Endothelial cell of umbilical vein (primary cell): Measurements from ENCODE around the gene CTSW. TPM values are rescaled to one million over a fixed set of nuclear protein-coding genes. Genes with fewer than 3 reads are reported as not detected.

ENCODE experiments used
- BruUV-seq: library from RNA; stranded (reverse); fragments of 400-500 nt; replicated peaks from 2 replicates; lab custom pipeline; 2021; lab: Mats Ljungman, UMichigan
- CTCF ChIA-PET: fragments of 300-600, 350-600 bp; sonication (Branson Sonifier 250); formaldehyde crosslinking; loops from one replicate; lab custom pipeline; 2021; ENCODE audit warnings: antibody characterized with exemption, inconsistent platforms; lab: Charles Lee
- POLR2A ChIA-PET: fragments of 300-600, 350-600 bp; sonication (Branson Sonifier 250); formaldehyde crosslinking; loops from one replicate; lab custom pipeline; 2021; ENCODE audit warnings: antibody characterized with exemption, inconsistent platforms; lab: Charles Lee
- DNase-seq: peaks from one replicate; pipeline ENCODE4 v3.0.0-alpha.2; 2011; ENCODE audit warnings: low read depth, low spot score
- FAIRE-seq: peaks from 2 replicates; lab custom pipeline; 2011; peaks lifted over from hg19 to GRCh38; lab: Jason Lieb, UNC
- H2AFZ ChIP-seq: 2 replicates; pipeline ENCODE4 v1.6.0; 2012; ENCODE audit warnings: low read depth, low read length, control low read depth, inconsistent platforms
- H3K27ac ChIP-seq: 2 replicates; pipeline ENCODE4 v1.5.1; 2011; ENCODE audit warnings: low read depth, mild to moderate bottlenecking, control low read depth, low read length, moderate library complexity; ENCODE audit not compliant: insufficient read depth
- H3K27me3 ChIP-seq, 2 experiments: 2 replicates each; pipeline versions ENCODE4 v1.6.0 to v1.6.1; 2011; ENCODE audit warnings: low read length in 2 of 2, mixed read lengths in 1 of 2; ENCODE audit not compliant: control insufficient read depth in 2 of 2, insufficient read depth in 2 of 2
- H3K36me3 ChIP-seq, 2 experiments: 2 replicates in 1 of 2; 3 replicates in 1 of 2; pipeline ENCODE4 v1.5.1; 2011; ENCODE audit warnings: low read length in 2 of 2, mild to moderate bottlenecking in 1 of 2, moderate library complexity in 1 of 2; ENCODE audit not compliant: control insufficient read depth in 2 of 2, insufficient read depth in 2 of 2; ENCODE audit errors: extremely low read depth in 1 of 2
- H3K4me1 ChIP-seq: 3 replicates; pipeline ENCODE4 v1.5.1; 2011; ENCODE audit warnings: mild to moderate bottlenecking, low read length; ENCODE audit not compliant: control insufficient read depth, insufficient read depth; ENCODE audit errors: extremely low read depth
- H3K4me2 ChIP-seq: 2 replicates; pipeline ENCODE4 v1.6.1; 2011; ENCODE audit warnings: low read length, control low read depth, mixed read lengths; ENCODE audit not compliant: insufficient read depth
- H3K4me3 ChIP-seq, 3 experiments: fragments of 200-600 bp in 1 of 3; sonication (generic), shearing (Covaris generic) in 1 of 3; replicated peaks in 1 of 3; 2 replicates each; pipeline ENCODE4 v1.5.1; 2011 to 2016; ENCODE audit warnings: control low read depth in 3 of 3, low read length in 3 of 3, mild to moderate bottlenecking in 2 of 3, inconsistent platforms in 1 of 3, low read depth in 1 of 3, moderate library complexity in 1 of 3; ENCODE audit not compliant: insufficient read depth in 1 of 3
- H3K79me2 ChIP-seq: 2 replicates; pipeline ENCODE4 v1.6.0; 2012; ENCODE audit warnings: low read length, inconsistent platforms; ENCODE audit not compliant: control insufficient read depth, insufficient read depth
- H3K9ac ChIP-seq: replicated peaks from 2 replicates; pipeline ENCODE3; 2011; ENCODE audit warnings: low read length, control low read depth; ENCODE audit not compliant: insufficient read depth; ENCODE audit errors: extremely low read depth
- H3K9me1 ChIP-seq: replicated peaks from 3 replicates; pipeline ENCODE4 v1.6.0; 2011; ENCODE audit warnings: mild to moderate bottlenecking, low read length; ENCODE audit not compliant: control insufficient read depth, insufficient read depth; ENCODE audit errors: extremely low read depth
- H3K9me3 ChIP-seq: replicated peaks from 2 replicates; pipeline ENCODE4 v1.5.1; 2012; ENCODE audit warnings: low read length, inconsistent platforms; ENCODE audit not compliant: control insufficient read depth, insufficient read depth
- H4K20me1 ChIP-seq: replicated peaks from 2 replicates; pipeline ENCODE3; 2011; ENCODE audit warnings: mild to moderate bottlenecking, low read length; ENCODE audit not compliant: control insufficient read depth, insufficient read depth; ENCODE audit errors: extremely low read depth
- EZH2 ChIP-seq: IDR thresholded peaks from 2 replicates; pipeline ENCODE4 v1.6.1; 2012; ENCODE audit warnings: borderline replicate concordance, low read depth, mild to moderate bottlenecking, moderate library complexity, low read length, inconsistent platforms; ENCODE audit not compliant: severe bottlenecking
- FOS ChIP-seq: IDR thresholded peaks from 2 replicates; pipeline ENCODE4 v1.6.1; 2011; ENCODE audit warnings: mild to moderate bottlenecking, low read length, moderate library complexity, borderline replicate concordance; ENCODE audit not compliant: insufficient read depth
- POLR2A ChIP-seq: IDR thresholded peaks from 2 replicates; pipeline ENCODE4 v1.6.1; 2012; ENCODE audit warnings: low read depth, mild to moderate bottlenecking, control low read depth, low read length
- POLR2AphosphoS5 ChIP-seq: IDR thresholded peaks from 2 replicates; pipeline ENCODE4 v1.6.1; 2012; ENCODE audit warnings: low read depth, mild to moderate bottlenecking, control low read depth, low read length, moderate library complexity; ENCODE audit not compliant: insufficient read depth
- dilution Hi-C: fragments of 300-500 bp; cut with MboI; formaldehyde crosslinking; loops from one replicate; pipeline ENCODE4 v1.15.0; 2019; ENCODE audit warnings: low sequenced_read_pairs; ENCODE audit not compliant: extremely low pct_ligation_motif_present
- intact Hi-C: fragments of 100-400 bp; cut with micrococcal nuclease; formaldehyde crosslinking; loops from one replicate; pipeline ENCODE4 v1.10.0; 2022
- polyA plus RNA-seq, 4 experiments: library from polyadenylated mRNA; depleted of rRNA in 3 of 4; stranded (reverse) in 3 of 4; unstranded in 1 of 4; fragments of >200 nt; gene quantifications; 2 replicates each; pipeline versions ENCODE4 v1.2.1 to v1.2.3, GENCODE V29; 2011 to 2012; ENCODE audit warnings: missing spikeins in 1 of 4
- total RNA-seq: library from RNA; stranded (reverse); gene quantifications from 2 replicates; pipeline ENCODE4 v1.2.3, GENCODE V29; 2021
- TF ChIP-seq, protein P1 (sequence below), 2 donors: IDR thresholded peaks; 1 replicate in 1 of 2; 2 replicates in 1 of 2; pipeline ENCODE4 v1.5.1; 2011; ENCODE audit warnings: low read length in 2 of 2, mild to moderate bottlenecking in 2 of 2, moderate library complexity in 2 of 2, control low read depth in 1 of 2, inconsistent platforms in 1 of 2, low read depth in 1 of 2; ENCODE audit not compliant: insufficient read depth in 1 of 2; ENCODE audit errors: extremely low read depth in 1 of 2

The CTSW gene
- total and polyA plus RNA-seq, 2 donors (not counting 3 experiments of a cell fraction or from before 2014, with no cell fraction given): not detected

DNA sequence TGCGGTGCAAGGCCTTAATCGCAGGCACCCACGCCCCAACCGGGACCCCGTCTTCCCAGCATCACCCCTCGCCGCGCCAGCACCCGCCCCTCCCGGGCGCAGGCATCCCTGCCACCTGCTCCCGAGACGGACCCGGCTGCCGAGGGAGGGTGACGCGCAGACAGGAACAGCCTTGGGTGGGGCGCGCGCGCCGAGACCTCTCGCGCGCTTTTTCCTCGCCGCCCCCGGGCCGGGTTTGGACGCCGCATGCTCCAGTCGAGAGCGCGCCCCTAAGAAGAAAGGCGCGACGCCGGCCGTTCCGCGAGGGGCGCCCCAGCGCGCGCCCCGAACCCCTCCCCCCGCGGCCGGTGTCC, 22.2 kb upstream of the CTSW start:
- DNase-seq (no peak), FAIRE-seq (no peak)
- peaks cover 67% of the 10 kb centered on the region for H3K79me2 ChIP-seq
- no TSS peak for BruUV-seq
- peak overlapping the region; percentile 83 for H3K9ac ChIP-seq
- POLR2A ChIA-PET: interaction anchor here (1.0 to 5.4 kb wide), 4 partner anchors 14 to 36 kb away, joined by 4 to 67 read pairs (median 11); partner anchors contain the start of genes CCDC85B and FIBP
- peak overlapping the region; percentile 48 for H3K27ac ChIP-seq
- H3K36me3 ChIP-seq: peaks cover 36% of the 10 kb centered on the region in 2 experiments
- no peaks in the 10 kb centered on the region for H3K9me3 ChIP-seq
- no peak overlapping the region for H2AFZ ChIP-seq
- intact Hi-C loops (no loop called here), dilution Hi-C loops (no loop called here)
- no peaks in the 10 kb centered on the region for H3K27me3 ChIP-seq
- H4K20me1 ChIP-seq: peaks cover 9% of the 10 kb centered on the region
- H3K4me3 ChIP-seq: peak overlapping the region; percentile 27 to 85 (median 85)
- peaks cover 39% of the 10 kb centered on the region for H3K4me1 ChIP-seq
- TF ChIP-seq POLR2AphosphoS5: no peak
- H3K4me2 ChIP-seq: peak overlapping the region; percentile 90
- CTCF ChIA-PET: interaction anchor here (0.8 to 4.8 kb wide), 4 partner anchors 14 to 88 kb away, joined by 3 to 73 read pairs (median 27); partner anchors contain the start of gene EFEMP2
- H3K9me1 ChIP-seq: no peaks in the 10 kb centered on the region

DNA sequence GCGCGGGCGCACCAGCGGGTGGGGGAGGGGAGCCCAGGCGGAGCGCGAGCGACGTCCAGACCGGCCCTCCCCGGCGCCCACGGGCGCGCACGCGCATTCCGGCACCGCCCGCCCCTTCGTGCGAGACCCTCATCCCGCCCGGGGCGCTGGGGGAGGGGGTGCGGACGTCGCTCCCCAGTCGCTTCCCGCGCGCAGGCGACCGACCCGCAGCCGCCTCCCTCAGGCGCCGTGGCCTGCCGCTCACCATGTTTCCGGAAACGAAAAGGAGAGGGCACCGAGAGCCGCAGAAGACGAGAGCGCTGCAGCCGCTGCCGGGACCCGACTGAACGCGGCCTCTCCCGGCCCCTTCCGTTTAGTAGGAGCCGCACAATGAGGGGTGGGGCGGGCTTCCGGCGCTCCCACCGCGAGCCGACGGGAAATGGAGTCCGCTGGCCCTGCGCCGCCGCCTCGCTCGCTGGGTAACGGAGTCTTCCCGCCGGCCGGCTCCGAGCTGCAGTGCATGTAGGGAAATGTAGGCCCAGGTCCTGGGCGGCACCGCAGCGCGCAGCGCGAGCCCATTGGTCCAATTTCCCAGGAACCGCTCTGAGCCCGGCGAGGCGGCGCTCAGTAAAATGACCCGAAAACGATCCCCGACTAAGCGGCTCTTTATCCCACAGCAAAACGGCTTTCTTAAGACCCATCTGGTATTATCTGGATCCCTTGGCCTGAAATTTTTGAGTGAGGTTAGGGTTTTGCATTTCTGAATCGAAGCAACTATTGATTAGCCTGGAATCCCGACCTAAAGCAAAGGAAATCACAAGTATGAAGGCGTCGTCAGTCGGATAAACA, 21.6 kb upstream of the CTSW start, which contains the start of gene CFL1:
Gene CFL1 (minus strand): TSS at position 328 of the 828 bp plus-strand sequence. CDS start 81 bp downstream, at position 247.
- POLR2A ChIA-PET: interaction anchor here (0.6 to 5.4 kb wide), 7 partner anchors 9 to 205 kb away, joined by 3 to 67 read pairs (median 5); partner anchors contain the start of genes CCDC85B and FIBP
- Histone ChIP-seq H3K9me3 (no peaks in the 10 kb centered on the region), H3K36me3 (peaks cover 35 to 38% of the 10 kb centered on the region in 2 experiments), H3K4me1 (peaks cover 41% of the 10 kb centered on the region), H3K27me3 (no peaks in the 10 kb centered on the region), H3K9me1 (no peaks in the 10 kb centered on the region), H3K4me3 (peak within 1 kb of the TSS; percentile 27 to 85 (median 85)), H3K4me2 (peak within 1 kb of the TSS; percentile 90), H3K79me2 (peaks cover 73% of the 10 kb centered on the region), H4K20me1 (peaks cover 9% of the 10 kb centered on the region), H3K9ac (peak within 1 kb of the TSS; percentile 83), H2AFZ (peak within 1 kb of the TSS; percentile 52), H3K27ac (peak within 1 kb of the TSS; percentile 77)
- peak; percentile 98 for DNase-seq
- no TSS peak for BruUV-seq
- peak; percentile 97 for FAIRE-seq
- dilution Hi-C loops (no loop called here), intact Hi-C loops (loop anchor here (1.0 to 2.0 kb wide), 3 partner anchors 78 to 205 kb away; partner anchors contain the start of genes AP5B1, BANF1 and EIF1AD)
- no peak for TF ChIP-seq EZH2
- peak; percentile 100 for TF ChIP-seq POLR2AphosphoS5
- peak; percentile 99 for TF ChIP-seq POLR2A
- TF ChIP-seq, protein P1, sequence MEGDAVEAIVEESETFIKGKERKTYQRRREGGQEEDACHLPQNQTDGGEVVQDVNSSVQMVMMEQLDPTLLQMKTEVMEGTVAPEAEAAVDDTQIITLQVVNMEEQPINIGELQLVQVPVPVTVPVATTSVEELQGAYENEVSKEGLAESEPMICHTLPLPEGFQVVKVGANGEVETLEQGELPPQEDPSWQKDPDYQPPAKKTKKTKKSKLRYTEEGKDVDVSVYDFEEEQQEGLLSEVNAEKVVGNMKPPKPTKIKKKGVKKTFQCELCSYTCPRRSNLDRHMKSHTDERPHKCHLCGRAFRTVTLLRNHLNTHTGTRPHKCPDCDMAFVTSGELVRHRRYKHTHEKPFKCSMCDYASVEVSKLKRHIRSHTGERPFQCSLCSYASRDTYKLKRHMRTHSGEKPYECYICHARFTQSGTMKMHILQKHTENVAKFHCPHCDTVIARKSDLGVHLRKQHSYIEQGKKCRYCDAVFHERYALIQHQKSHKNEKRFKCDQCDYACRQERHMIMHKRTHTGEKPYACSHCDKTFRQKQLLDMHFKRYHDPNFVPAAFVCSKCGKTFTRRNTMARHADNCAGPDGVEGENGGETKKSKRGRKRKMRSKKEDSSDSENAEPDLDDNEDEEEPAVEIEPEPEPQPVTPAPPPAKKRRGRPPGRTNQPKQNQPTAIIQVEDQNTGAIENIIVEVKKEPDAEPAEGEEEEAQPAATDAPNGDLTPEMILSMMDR (IDR thresholded peaks at IDR 0.05; ENCODE audit: extremely low read depth in 1 of 2, insufficient read depth in 1 of 2, low read depth in 1 of 2, low read length in 2 of 2): no peak
- no peak for TF ChIP-seq FOS
- CTCF ChIA-PET: interaction anchor here (0.9 to 4.8 kb wide), 6 partner anchors 13 to 78 kb away, joined by 3 to 73 read pairs (median 9); partner anchors contain the start of genes AP5B1, CCDC85B, EFEMP2 and FIBP
